ENCODE data around the gene CNR2. TPM values are rescaled to one million over a fixed set of nuclear protein-coding genes. Genes with fewer than 3 reads are reported as not detected.

CNR2 gene
- total RNA-seq, 2 donors from 2014 or later, result not detected

DNA sequence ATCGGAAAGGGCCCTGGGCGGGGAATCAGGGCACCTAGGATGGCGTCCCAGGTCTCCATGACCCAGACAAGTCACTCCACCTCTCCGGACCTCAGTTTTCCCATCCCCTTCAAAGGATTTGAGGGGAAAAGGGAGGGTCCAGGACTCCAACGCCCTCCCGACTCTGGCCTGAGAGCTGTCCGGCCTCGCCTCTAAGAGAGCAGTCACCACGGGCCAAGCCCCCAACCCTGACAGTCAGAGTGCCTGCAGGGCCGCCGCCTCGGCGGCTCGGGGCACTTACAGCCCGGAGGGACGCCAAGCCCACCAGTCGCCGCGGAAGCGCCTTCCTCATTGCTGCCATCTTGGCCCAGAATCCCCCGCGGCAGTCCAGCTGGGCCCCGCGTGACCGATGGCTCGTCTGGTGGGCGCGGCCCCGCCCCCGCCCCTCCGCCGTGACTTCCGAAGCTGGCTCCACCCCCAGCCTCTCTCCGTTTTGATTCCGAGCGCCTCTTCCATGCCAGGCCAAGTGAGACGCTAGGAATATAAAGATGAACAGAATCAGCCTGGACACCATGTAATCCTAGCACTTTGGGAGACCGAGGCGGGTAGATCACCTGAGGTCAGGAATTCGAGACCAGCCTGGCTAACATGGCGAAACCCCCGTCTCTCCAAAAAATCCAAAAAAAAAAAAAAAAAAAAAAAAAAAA, 87.9 kb downstream of the CNR2 start, which contains the start of gene HMGCL:
HMGCL (minus strand) TSS at position 354 of the 686 bp plus-strand sequence; CDS start at position 340, 14 bp downstream.
- Histone ChIP-seq H3K27ac (peak within 1 kb of the TSS; percentile 55 to 94 (median 84)), H3K9me3 (no peaks in the 10 kb centered on the region), H3K36me3 (replicated peaks in 1 of 2; ENCODE audit: insufficient read depth in 1 of 2, low read depth in 2 of 2) (no peaks in the 10 kb centered on the region), H3K4me1 (peaks cover 10% of the 10 kb centered on the region), H3K27me3 (no peaks in the 10 kb centered on the region), H3K4me3 (peak within 1 kb of the TSS; percentile 72 to 99)
- intact Hi-C loops (cut with DNase I), result no loop called here
- peak; percentile 88 to 96 (median 92) for DNase-seq
- peak; percentile 99 for ATAC-seq
- 0 to 4% methylated on average over 5 to 35 of the region's 42 CpGs for WGBS, 2 donors
- TF ChIP-seq POLR2A (IDR thresholded peaks at IDR 0.05), result peak; percentile 74 to 92 (median 91)
- TF ChIP-seq, protein P1, sequence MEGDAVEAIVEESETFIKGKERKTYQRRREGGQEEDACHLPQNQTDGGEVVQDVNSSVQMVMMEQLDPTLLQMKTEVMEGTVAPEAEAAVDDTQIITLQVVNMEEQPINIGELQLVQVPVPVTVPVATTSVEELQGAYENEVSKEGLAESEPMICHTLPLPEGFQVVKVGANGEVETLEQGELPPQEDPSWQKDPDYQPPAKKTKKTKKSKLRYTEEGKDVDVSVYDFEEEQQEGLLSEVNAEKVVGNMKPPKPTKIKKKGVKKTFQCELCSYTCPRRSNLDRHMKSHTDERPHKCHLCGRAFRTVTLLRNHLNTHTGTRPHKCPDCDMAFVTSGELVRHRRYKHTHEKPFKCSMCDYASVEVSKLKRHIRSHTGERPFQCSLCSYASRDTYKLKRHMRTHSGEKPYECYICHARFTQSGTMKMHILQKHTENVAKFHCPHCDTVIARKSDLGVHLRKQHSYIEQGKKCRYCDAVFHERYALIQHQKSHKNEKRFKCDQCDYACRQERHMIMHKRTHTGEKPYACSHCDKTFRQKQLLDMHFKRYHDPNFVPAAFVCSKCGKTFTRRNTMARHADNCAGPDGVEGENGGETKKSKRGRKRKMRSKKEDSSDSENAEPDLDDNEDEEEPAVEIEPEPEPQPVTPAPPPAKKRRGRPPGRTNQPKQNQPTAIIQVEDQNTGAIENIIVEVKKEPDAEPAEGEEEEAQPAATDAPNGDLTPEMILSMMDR (IDR thresholded peaks at IDR 0.05), result peak in 1 of 7 experiments; percentile 8

DNA sequence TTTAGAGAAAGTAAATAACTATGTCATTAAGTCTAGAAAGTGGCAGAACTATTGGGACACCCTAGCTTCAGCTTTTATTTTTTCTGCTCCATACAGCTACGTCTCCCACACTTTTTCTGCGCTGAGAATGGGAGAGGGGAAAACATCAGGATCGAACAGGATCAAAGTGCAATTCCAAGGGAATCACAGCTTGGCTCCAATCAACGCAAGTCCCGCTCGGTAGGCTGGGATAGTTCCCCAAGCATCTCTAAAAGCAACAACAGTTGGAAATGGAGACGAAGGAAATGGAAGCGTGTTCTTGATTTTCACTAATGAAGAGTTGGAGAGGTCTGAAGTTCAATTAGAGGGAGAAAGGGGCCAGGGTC, 88.5 kb downstream of the CNR2 start:
- DNase-seq (no peak), ATAC-seq (no peak)
- peaks cover 10% of the 10 kb centered on the region for H3K4me1 ChIP-seq
- WGBS, 2 donors, result 1 to 2% methylated on average over 8 of the region's 8 CpGs
- H3K27me3 ChIP-seq, result no peaks in the 10 kb centered on the region
- no peaks in the 10 kb centered on the region for H3K9me3 ChIP-seq
- TF ChIP-seq POLR2A (IDR thresholded peaks at IDR 0.05), result no peak
- TF ChIP-seq, protein P1 (IDR thresholded peaks at IDR 0.05), result no peak
- intact Hi-C loops (cut with DNase I), result no loop called here
- no peaks in the 10 kb centered on the region for H3K36me3 ChIP-seq (replicated peaks in 1 of 2; ENCODE audit: insufficient read depth in 1 of 2, low read depth in 2 of 2)
- peak overlapping the region; percentile 55 to 94 (median 84) for H3K27ac ChIP-seq
- peak overlapping the region; percentile 72 to 99 for H3K4me3 ChIP-seq

DNA sequence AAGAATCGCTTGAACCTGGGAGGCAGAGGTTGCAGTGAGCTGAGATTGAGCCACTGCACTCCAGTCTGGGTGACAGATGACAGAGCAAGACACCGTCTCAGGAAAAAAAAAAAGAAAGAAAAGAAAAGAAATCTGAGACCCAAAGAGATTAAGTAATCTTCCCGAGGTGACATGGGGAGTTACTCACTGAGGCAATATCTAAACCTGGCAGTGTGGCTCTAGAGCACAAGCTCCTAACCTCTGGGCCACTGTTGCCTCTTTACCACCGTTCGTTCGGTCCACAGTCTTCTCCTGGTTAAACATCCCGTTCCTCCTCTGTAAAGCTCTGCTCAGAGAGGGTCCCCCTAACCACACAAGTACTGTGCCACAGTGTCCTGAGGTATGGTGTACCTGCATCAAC, 89.4 kb downstream of the CNR2 start:
- TF ChIP-seq, protein P1 (IDR thresholded peaks at IDR 0.05), result no peak
- no peak for TF ChIP-seq POLR2A (IDR thresholded peaks at IDR 0.05)
- H3K36me3 ChIP-seq (replicated peaks in 1 of 2; ENCODE audit: insufficient read depth in 1 of 2, low read depth in 2 of 2), result no peaks in the 10 kb centered on the region
- no peaks in the 10 kb centered on the region for H3K27me3 ChIP-seq
- no peaks in the 10 kb centered on the region for H3K9me3 ChIP-seq
- peaks cover 10% of the 10 kb centered on the region for H3K4me1 ChIP-seq
- ATAC-seq (no peak), DNase-seq (no peak)
- intact Hi-C loops (cut with DNase I), result no loop called here
- 85% methylated on average over 7 of the region's 7 CpGs for WGBS, 2 donors
- no peak overlapping the region for H3K4me3 ChIP-seq
- no peak overlapping the region for H3K27ac ChIP-seq

MicroRNAs within 50 kb of the gene (microRNA counts, 767-probe panel; counts per million panel counts)
- microRNA hsa-miR-378f, result 0 to 736 counts per million in 2 donors

Small RNAs within 50 kb of the gene (microRNA-seq; reads per million reads assigned to microRNA genes)
- gene MIR378F (ENCODE audit: borderline number of aligned reads in 2 of 2, borderline replicate concordance in 2 of 2), result 0 reads per million in 2 donors

Small RNAs within 50 kb of the gene (small RNA-seq; reads per million reads assigned to genes)
- gene MIR378F, result not detected

Other genes starting within 250 kb of the CNR2 start
- gene RPL11, start 221.6 kb downstream of the CNR2 start, total RNA-seq, result 100 to 1,000 TPM; 553 to 720 TPM
- 10 to 100 TPM; 22.6 to 28.0 TPM for gene ELOA, start 169.9 kb downstream of the CNR2 start, total RNA-seq
- gene PITHD1, start 134.9 kb downstream of the CNR2 start, total RNA-seq, result 10 to 100 TPM; 31.9 to 32.3 TPM
- 10 to 100 TPM; 20.4 to 28.5 TPM for gene LYPLA2, start 122.2 kb downstream of the CNR2 start, total RNA-seq
- gene GALE, start 112.6 kb downstream of the CNR2 start, total RNA-seq, result 10 to 100 TPM; 29.3 to 32.7 TPM
- 10 to 100 TPM; 18.9 to 21.1 TPM for gene HMGCL, start 87.9 kb downstream of the CNR2 start, total RNA-seq
- gene FUCA1, start 45.1 kb downstream of the CNR2 start, total RNA-seq, result 10 to 100 TPM; 21.3 to 27.0 TPM
- gene PNRC2, start 46.5 kb upstream of the CNR2 start, total RNA-seq, result 10 to 100 TPM; 54.4 to 64.6 TPM
- 10 to 100 TPM; 61.5 to 89.7 TPM for gene SRSF10, start 67.0 kb upstream of the CNR2 start, total RNA-seq
- gene MYOM3, start 198.8 kb upstream of the CNR2 start, total RNA-seq, result 1 to 10 TPM; 2.3 to 4.3 TPM
- 100 to 1,000 TPM in 1 of 2 donors, 10 to 100 TPM in 1; 49.1 to 133 TPM for gene IL22RA1, start 229.8 kb upstream of the CNR2 start, total RNA-seq

Measured in body of pancreas (tissue), 4 donors.